Stimulated activated CD8-positive, alpha-beta memory T cell treated with anti-CD3 and anti-CD28 coated beads, Interleukin-4, amount 100 ng/mL, for 24 hours (primary cell): ENCODE results near the gene SGCA.

Experiments
- DNase-seq: peaks from one replicate; pipeline ENCODE4 v3.0.0-alpha.2; 2020; ENCODE audit warnings: low read depth

The SGCA gene

DNA sequence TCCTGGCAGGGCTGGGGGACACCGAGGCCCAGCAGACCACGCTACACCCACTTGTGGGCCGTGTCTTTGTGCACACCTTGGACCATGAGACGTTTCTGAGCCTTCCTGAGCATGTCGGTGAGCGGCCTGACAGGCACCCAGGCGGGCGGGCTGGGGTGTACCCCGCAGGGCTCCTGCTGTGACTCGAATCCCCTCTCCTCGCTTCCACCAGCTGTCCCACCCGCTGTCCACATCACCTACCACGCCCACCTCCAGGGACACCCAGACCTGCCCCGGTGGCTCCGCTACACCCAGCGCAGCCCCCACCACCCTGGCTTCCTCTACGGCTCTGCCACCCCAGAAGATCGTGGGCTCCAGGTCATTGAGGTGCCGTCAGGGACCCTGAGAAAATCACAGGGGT is 1.6 kb downstream of the SGCA start:
- no peak for DNase-seq

DNA sequence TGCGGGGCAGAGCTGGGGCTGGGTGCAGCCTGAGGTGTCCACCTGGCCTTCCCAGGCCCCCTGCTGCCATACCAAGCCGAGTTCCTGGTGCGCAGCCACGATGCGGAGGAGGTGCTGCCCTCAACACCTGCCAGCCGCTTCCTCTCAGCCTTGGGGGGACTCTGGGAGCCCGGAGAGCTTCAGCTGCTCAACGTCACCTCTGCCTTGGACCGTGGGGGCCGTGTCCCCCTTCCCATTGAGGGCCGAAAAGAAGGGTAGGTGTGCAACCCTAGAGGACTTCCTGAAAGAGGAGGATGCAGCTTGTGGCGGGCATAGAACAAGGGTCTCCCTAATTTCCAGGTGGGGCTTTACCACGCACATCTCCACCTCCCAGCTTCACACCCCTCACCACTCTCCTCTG is 2.5 kb downstream of the SGCA start:
- DNase-seq, result no peak

DNA sequence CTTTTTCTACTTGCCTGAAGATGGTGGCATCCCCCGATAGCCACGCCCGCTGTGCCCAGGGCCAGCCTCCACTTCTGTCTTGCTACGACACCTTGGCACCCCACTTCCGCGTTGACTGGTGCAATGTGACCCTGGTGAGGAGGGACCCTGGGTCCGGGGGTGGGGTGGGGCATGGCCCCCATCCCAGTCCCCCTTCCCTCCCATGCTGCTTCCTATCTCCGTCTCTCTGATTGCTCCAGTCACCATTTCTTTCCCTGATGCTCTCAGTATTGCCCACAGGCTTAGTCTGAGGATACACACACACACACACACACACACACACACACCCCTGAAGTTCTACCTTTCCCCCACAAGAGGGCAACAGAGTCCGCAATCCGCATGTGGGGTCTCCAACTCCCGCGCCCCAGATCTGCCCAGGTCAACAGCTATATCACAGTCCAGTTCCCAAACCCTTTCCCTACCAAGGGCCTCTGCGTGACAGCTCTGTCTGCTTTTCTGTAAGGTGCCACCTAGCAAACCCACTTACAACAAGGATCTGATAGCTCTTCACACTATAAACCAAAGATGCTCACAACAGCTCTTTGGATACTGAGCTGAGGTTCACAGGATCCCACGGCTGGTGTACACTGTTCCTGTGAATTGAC is 3.4 kb downstream of the SGCA start:
- peak; percentile 28 for DNase-seq

DNA sequence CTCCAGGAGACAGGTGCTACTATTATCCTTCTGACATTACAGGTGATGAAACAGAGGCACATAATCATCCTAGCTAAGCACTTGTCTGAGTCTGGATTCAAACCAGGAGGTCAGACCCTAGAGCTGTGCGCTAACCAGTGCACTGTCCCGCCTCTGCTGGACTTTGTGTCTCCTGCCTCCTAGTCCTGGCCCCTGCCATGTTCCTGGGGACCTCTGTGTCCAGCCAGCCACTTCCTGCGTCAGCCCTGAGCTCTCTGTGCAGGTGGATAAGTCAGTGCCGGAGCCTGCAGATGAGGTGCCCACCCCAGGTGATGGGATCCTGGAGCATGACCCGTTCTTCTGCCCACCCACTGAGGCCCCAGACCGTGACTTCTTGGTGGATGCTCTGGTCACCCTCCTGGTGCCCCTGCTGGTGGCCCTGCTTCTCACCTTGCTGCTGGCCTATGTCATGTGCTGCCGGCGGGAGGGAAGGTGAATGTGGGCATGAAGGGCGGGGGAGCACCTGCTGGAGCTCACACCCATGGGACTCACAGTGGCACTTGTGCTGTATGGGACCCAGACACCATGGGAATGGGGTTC is 4.2 kb downstream of the SGCA start:
- no peak for DNase-seq

GRCh38 chr17:50170662-50171370 is 5.0 kb downstream of the SGCA start:
- no peak for DNase-seq

- DNase-seq, result no peak
These were observed 5.7 kb downstream of the SGCA start for GRCh38 chr17:50171371-50172071.

DNA sequence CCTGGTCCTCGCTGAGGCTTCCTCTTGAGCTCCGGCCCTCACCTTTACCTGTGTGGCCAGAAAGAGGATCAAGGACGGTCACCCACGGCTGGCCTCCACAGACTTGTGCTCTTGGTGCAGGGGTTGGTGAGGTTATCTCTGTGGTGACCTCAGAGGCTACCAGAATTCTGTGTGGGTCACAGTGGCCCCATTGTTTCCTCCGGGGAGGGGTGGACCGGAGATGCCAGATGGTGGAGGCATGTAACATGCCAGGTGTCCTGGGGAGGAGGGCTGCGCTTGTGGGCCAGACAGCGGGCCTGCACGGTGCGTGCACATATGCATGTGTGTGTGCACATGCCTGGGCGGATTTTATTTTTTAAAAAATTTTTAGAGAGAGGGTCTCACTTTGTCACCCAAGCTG is 6.3 kb downstream of the SGCA start:
- DNase-seq, result no peak

DNA sequence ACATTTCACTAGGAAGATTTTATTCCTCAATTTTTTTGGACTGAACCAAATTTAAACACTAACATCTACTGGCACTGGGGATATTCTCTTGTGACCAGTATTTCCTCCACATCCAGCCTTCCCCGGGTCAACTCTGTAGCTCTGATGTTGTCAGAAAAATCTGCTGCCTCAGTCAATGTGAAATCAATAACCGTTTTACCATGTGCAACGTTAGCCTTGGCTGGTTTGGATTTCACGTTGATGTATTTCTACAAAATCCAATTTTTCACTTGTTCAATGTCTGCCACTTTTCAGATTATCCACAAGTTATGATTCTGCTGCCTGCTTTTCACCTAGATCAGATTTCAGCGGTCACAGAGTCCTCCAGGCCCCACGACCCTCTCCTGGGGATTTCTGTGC is 7.1 kb downstream of the SGCA start:
- no peak for DNase-seq

- DNase-seq, result no peak
These were observed 7.6 kb downstream of the SGCA start for GRCh38 chr17:50173335-50173941.

DNA sequence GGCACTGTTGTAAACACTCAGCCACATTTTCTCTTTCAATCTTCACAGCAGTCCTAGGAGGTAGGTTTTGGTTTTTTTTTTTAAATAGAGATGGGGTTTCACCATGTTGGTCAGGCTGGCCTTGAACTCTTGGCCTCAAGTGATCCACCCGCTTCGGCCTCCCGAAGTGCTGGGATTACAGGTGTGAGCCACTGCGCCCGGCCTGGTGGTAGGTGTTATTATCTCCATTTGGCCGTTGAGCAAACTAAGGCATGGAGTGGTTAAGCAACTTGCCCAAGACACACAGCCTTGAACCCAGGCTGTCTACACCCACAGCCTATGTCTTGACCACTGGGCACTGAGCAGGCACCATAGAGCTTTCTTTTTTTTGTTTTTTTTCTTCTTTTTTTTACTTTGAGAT is 8.6 kb downstream of the SGCA start:
- no peak for DNase-seq

- DNase-seq, result no peak
These were observed 9.4 kb downstream of the SGCA start for GRCh38 chr17:50175035-50175807.

DNA sequence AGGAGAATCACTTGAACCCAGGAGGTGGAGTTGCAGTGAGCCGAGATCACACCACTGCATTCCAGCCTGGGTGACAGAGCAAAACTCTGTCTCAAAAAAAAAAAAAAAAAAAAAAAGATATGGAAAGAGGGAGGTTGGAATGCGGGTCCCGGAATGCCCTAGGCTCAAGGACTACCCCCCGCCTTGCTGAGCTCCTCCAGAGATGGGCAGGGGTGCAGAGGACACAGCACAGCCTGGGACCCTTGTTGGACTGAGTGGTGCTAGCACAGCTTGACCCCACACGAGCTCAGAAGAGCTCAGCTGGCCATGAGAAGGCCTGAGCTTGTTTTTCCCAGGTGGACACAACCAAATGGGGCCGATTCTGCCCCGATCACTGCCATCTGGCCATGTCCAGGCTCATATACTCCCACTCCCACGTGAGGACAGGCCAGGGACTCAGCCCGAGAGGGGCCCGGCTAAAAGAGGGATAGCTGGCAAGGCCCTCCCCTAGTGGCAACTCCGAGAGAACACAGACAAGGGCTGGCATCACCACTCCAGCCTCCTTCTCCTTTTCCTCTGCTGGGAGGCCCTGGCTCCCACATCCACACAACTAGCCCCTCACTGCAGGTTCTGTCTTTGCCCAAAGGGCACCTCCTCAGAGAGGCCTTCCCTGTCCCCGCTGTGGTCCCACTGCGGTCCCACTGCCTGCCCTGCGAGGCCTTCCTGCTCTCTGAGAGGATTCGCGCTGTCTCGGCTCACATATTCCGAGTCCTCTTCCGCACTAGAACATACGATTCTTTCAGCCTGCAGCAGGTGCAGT is 11.0 kb downstream of the SGCA start:
- no peak for DNase-seq

DNA sequence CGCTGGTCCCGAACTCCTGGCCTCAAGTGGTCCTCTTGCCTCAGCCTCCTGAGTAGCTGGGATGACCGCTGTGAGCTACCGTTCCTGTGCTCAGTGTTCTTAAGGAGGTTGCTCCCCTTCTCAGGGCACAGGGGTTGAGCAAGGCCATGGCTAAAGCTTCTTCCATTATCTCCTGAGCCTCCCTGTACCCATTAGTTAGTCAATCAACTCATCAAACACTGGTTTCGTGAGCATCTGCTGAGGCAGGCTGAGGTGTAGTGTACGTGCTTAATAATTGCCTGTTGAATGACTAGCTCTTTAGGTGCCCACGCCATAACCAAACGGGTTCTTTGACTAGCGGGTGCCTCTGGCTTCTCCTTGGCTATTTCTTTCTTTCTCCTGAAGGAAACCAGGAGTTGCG is 11.7 kb downstream of the SGCA start:
- DNase-seq, result no peak

- DNase-seq, result peak; percentile 16
These were observed 12.4 kb downstream of the SGCA start for GRCh38 chr17:50177983-50178834.

- DNase-seq, result no peak
These were observed 14.3 kb downstream of the SGCA start for GRCh38 chr17:50180111-50180510.

DNA sequence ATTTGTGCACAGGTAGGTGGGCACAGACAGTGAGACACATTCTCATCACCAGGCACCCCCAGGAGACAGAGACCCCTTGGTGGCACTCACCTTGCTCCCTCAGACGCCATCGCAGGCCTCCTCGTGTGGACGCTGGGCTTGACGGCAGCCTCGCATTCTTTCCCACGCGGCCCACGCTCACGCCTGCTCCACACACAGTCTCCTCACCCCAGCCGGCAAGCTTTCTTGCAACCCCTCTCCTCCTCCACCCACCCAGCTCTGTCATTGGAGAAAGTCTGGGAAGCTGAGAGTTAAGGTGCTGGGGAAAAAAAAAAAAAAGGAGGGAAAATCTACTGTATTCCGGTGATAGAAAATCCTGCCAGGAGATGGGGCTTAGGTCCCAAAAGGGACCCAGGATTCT is 14.8 kb downstream of the SGCA start:
- no peak for DNase-seq

DNA sequence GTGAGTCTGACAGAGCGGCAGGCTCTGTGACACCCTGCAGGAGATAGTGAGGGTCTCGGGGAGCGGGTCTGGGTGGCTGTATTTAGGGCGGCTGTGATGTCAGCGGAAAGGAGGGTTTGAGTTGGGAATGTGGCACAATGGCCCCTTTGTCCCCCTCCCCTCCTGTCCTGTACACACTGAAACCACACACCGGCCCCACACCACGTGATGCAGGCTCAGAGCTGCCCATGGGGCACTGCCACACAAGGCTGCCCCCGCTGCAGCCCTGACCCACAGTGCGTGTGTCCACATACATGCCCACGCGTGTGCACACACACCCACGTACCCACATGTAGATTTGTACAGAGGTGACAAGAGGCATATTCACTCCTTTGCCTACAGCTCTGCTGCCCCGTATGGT is 15.3 kb downstream of the SGCA start:
- no peak for DNase-seq

GRCh38 chr17:50181591-50182560 is 16.1 kb downstream of the SGCA start:
- no peak for DNase-seq
